HCT116 (cell line): ENCODE results near the gene GHRHR. TPM values are rescaled to one million over a fixed set of nuclear protein-coding genes. Genes with fewer than 3 reads are reported as not detected.

ENCODE experiments used
- ATAC-seq: fragments of 200-7000 bp; cut with Tn5 transposase; 2 replicates; pipeline ENCODE4 v1.9.1; 2020; ENCODE audit warnings: mild to moderate bottlenecking, moderate library complexity
- BruUV-seq: library from RNA; stranded (reverse); fragments of 400-500 nt; replicated peaks from 2 replicates; lab custom pipeline; 2021; lab: Mats Ljungman, UMichigan
- CTCF ChIA-PET: fragments of 300-600 bp; sonication (Branson Sonifier 250); formaldehyde crosslinking; loops from one replicate; lab custom pipeline; 2021; ENCODE audit warnings: antibody characterized with exemption; lab: Charles Lee
- POLR2A ChIA-PET: fragments of 300-600, 350-600 bp; sonication (Branson Sonifier 250); formaldehyde crosslinking; loops from one replicate; lab custom pipeline; 2021; ENCODE audit warnings: antibody characterized with exemption; lab: Charles Lee
- RAD21 ChIA-PET, 2 experiments: fragments of 300-600 bp; sonication (Branson Sonifier 250); formaldehyde crosslinking; loops; one replicate each; lab custom pipeline; 2023; ENCODE audit warnings: low total read pairs in 2 of 2; ENCODE audit not compliant: uncharacterized antibody in 2 of 2, unreplicated experiment in 2 of 2, low non-redundant PET in 1 of 2; lab: Charles Lee
- DNase-seq: peaks from one replicate; pipeline ENCODE4 v3.0.0-alpha.2; 2010; ENCODE audit warnings: low read depth, low spot score
- H2AFZ ChIP-seq: fragments of 200-600 bp; shearing (Covaris generic), sonication (generic); 2 replicates; pipeline ENCODE4 v1.6.1; 2017; ENCODE audit warnings: low read depth, mixed run types, mixed read lengths, antibody characterized with exemption, low read length; ENCODE audit not compliant: poor library complexity, severe bottlenecking
- H3K27ac ChIP-seq: 2 replicates; pipeline ENCODE4 v1.5.1; 2012; ENCODE audit warnings: low read depth, low read length
- H3K27me3 ChIP-seq: fragments of 200-600 bp; sonication (generic); 2 replicates; pipeline ENCODE4 v1.6.1; 2016; ENCODE audit warnings: mixed run types, low read length, mixed read lengths; ENCODE audit not compliant: insufficient read depth
- H3K36me3 ChIP-seq, 2 experiments: fragments of 200-500 bp in 1 of 2; fragments of 200-600 bp in 1 of 2; sonication (Bioruptor generic) in 1 of 2; sonication (generic) in 1 of 2; 2 replicates each; pipeline versions ENCODE4 v1.5.1 to v1.6.1; 2014 to 2016; ENCODE audit warnings: low read length in 2 of 2, inconsistent platforms in 1 of 2, mixed read lengths in 1 of 2, mixed run types in 1 of 2; ENCODE audit not compliant: insufficient read depth in 2 of 2, control insufficient read depth in 1 of 2
- H3K4me1 ChIP-seq, 2 experiments: fragments of 200-600 bp in 1 of 2; sonication (generic) in 1 of 2; 2 replicates each; pipeline versions ENCODE4 v1.5.1 to v1.6.1; 2012 to 2017; ENCODE audit warnings: low read length in 2 of 2, inconsistent platforms in 1 of 2, mild to moderate bottlenecking in 1 of 2, mixed read lengths in 1 of 2, mixed run types in 1 of 2, moderate library complexity in 1 of 2; ENCODE audit not compliant: insufficient read depth in 2 of 2, control insufficient read depth in 1 of 2
- H3K4me2 ChIP-seq: fragments of 200-600 bp; sonication (generic); 2 replicates; pipeline ENCODE4 v1.6.1; 2017; ENCODE audit warnings: mixed run types, low read length, mixed read lengths
- H3K4me3 ChIP-seq, 2 experiments: fragments of 200-600 bp in 1 of 2; sonication (generic) in 1 of 2; replicated peaks in 1 of 2; 2 replicates each; pipeline ENCODE4 v1.5.1; 2011 to 2016; ENCODE audit warnings: low read length in 2 of 2, control low read depth in 1 of 2, low read depth in 1 of 2, mild to moderate bottlenecking in 1 of 2, mixed read lengths in 1 of 2, mixed run types in 1 of 2
- H3K79me2 ChIP-seq: fragments of 200-600 bp; sonication (generic); 2 replicates; pipeline ENCODE4 v1.6.1; 2017; ENCODE audit warnings: mild to moderate bottlenecking, mixed run types, low read length, moderate library complexity, mixed read lengths; ENCODE audit not compliant: insufficient read depth
- H3K9ac ChIP-seq: fragments of 200-600 bp; sonication (generic); 2 replicates; pipeline ENCODE4 v1.6.1; 2016; ENCODE audit warnings: low read length, mixed read lengths
- H3K9me2 ChIP-seq: fragments of 200-600 bp; sonication (generic), shearing (Covaris generic); 2 replicates; pipeline ENCODE4 v1.6.1; 2017; ENCODE audit warnings: mixed run types, mild to moderate bottlenecking, moderate library complexity; ENCODE audit not compliant: insufficient read depth
- H3K9me3 ChIP-seq, 2 experiments: fragments of 200-500 bp in 1 of 2; fragments of 200-600 bp in 1 of 2; sonication (Bioruptor generic) in 1 of 2; sonication (generic) in 1 of 2; 2 replicates each; pipeline ENCODE4 v1.6.1; 2014 to 2017; ENCODE audit warnings: low read length in 2 of 2, mixed read lengths in 2 of 2, inconsistent platforms in 1 of 2, low read depth in 1 of 2, mild to moderate bottlenecking in 1 of 2, mixed run types in 1 of 2, moderate library complexity in 1 of 2; ENCODE audit not compliant: control insufficient read depth in 1 of 2, insufficient read depth in 1 of 2
- H4K20me1 ChIP-seq: fragments of 200-600 bp; sonication (generic), shearing (Covaris generic); 2 replicates; pipeline ENCODE4 v1.6.1; 2017; ENCODE audit warnings: mixed run types, mild to moderate bottlenecking, moderate library complexity; ENCODE audit not compliant: insufficient read depth
- CBX3 ChIP-seq: IDR thresholded peaks from 2 replicates; pipeline ENCODE4 v1.6.1; 2012; ENCODE audit warnings: low read depth
- CEBPB ChIP-seq: IDR thresholded peaks from 2 replicates; pipeline ENCODE4 v1.6.1; 2012; ENCODE audit warnings: low read depth
- EGR1 ChIP-seq: IDR thresholded peaks from 2 replicates; pipeline ENCODE4 v1.6.1; 2012; ENCODE audit warnings: low read depth
- EZH2 ChIP-seq: fragments of 200-600 bp; sonication (generic); IDR thresholded peaks from 2 replicates; pipeline ENCODE4 v1.6.1; 2017; ENCODE audit warnings: antibody characterized with exemption, mixed run types
- EZH2phosphoT487 ChIP-seq: fragments of 200-600 bp; IDR thresholded peaks from 2 replicates; pipeline ENCODE4 v1.6.1; 2018; ENCODE audit warnings: antibody characterized with exemption, borderline replicate concordance
- POLR2A ChIP-seq: IDR thresholded peaks from 2 replicates; pipeline ENCODE4 v1.7.0; 2011; ENCODE audit warnings: borderline replicate concordance; ENCODE audit not compliant: insufficient read depth, insufficient read length; ENCODE audit errors: extremely low read depth
- POLR2AphosphoS5 ChIP-seq: IDR thresholded peaks from 2 replicates; pipeline ENCODE4 v1.6.1; 2011; ENCODE audit warnings: mild to moderate bottlenecking, low read depth, low read length, moderate library complexity
- RAD21 ChIP-seq: IDR thresholded peaks from 2 replicates; pipeline ENCODE4 v1.6.1; 2012; ENCODE audit warnings: low read depth, mild to moderate bottlenecking
- TCF7L2 ChIP-seq: IDR thresholded peaks from 2 replicates; pipeline ENCODE4 v1.7.0; 2011; ENCODE audit warnings: borderline replicate concordance, inconsistent platforms; ENCODE audit not compliant: insufficient read depth, insufficient read length; ENCODE audit errors: extremely low read depth
- YY1 ChIP-seq: IDR thresholded peaks from 2 replicates; pipeline ENCODE4 v1.6.1; 2011; ENCODE audit warnings: low read length, low read depth, moderate library complexity, mild to moderate bottlenecking; ENCODE audit not compliant: insufficient replicate concordance; ENCODE audit errors: extremely low read depth
- ZFX ChIP-seq: fragments of 450-650 bp; IDR thresholded peaks from 2 replicates; pipeline ENCODE4 v1.6.1; 2017
- intact Hi-C: fragments of 100-400 bp; cut with micrococcal nuclease; formaldehyde crosslinking; loops from 2 replicates; pipeline ENCODE4 v1.10.0; 2022
- total RNA-seq: library from RNA; stranded (reverse); gene quantifications from one replicate; pipeline ENCODE4 v1.2.1, GENCODE V29; 2021; ENCODE audit not compliant: unreplicated experiment
- TF ChIP-seq, protein P1 (sequence below): IDR thresholded peaks from 2 replicates; pipeline ENCODE4 v1.6.1; 2012
- TF ChIP-seq, protein P2 (sequence below): IDR thresholded peaks from 2 replicates; pipeline ENCODE4 v1.6.1; 2012; ENCODE audit warnings: low read depth
- TF ChIP-seq, protein P3 (sequence below): IDR thresholded peaks from 2 replicates; pipeline ENCODE4 v1.6.1; 2012
- TF ChIP-seq, protein P4 (sequence below): IDR thresholded peaks from 2 replicates; pipeline ENCODE4 v1.6.1; 2011; ENCODE audit warnings: mild to moderate bottlenecking, low read length, moderate library complexity; ENCODE audit not compliant: insufficient replicate concordance; ENCODE audit errors: extremely low read depth
- TF ChIP-seq, protein P5 (sequence below), 3 experiments: fragments of 200-600 bp in 1 of 3; sonication (generic) in 1 of 3; IDR thresholded peaks in 2 of 3; conservative IDR thresholded peaks in 1 of 3; 2 replicates each; pipeline ENCODE4 v1.5.1; 2012 to 2017; ENCODE audit warnings: low read depth in 2 of 3, low read length in 2 of 3, antibody characterized with exemption in 1 of 3, borderline replicate concordance in 1 of 3, control low read depth in 1 of 3, mild to moderate bottlenecking in 1 of 3, mixed read lengths in 1 of 3, mixed run types in 1 of 3, moderate library complexity in 1 of 3; ENCODE audit not compliant: insufficient read depth in 1 of 3

The GHRHR gene
- total RNA-seq, 1 experiment from 2014 or later = not detected

DNA sequence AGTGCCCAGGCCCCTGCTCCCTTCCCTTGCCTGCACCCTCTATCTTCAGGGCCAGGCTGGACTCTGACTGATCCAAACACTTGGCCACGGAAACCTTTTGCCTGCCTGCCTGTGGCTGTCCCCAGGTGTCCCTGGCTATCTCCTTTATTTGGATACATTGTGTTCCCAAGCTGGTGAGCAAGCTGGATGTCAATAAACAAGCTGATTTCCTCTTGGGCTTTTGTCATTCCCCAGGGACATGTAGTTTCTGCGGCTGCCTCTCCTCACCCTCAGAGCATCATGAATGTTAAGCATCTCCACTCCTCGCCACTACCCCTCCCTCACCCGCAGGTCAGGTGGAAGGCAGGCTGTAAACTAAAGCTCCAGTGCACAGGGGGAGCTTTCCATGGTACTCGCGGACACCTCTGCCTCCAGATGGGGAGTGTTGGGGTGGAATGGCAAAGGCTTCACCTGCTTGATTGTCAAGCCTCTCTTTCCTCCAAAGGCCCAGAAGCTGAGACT lies 6.9 kb downstream of the GHRHR start (continued):
- TF ChIP-seq ZFX (no peak), TCF7L2 (no peak), POLR2AphosphoS5 (no peak), EZH2phosphoT487 (no peak)
- TF ChIP-seq, protein P1, sequence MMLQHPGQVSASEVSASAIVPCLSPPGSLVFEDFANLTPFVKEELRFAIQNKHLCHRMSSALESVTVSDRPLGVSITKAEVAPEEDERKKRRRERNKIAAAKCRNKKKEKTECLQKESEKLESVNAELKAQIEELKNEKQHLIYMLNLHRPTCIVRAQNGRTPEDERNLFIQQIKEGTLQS = no peak

DNA sequence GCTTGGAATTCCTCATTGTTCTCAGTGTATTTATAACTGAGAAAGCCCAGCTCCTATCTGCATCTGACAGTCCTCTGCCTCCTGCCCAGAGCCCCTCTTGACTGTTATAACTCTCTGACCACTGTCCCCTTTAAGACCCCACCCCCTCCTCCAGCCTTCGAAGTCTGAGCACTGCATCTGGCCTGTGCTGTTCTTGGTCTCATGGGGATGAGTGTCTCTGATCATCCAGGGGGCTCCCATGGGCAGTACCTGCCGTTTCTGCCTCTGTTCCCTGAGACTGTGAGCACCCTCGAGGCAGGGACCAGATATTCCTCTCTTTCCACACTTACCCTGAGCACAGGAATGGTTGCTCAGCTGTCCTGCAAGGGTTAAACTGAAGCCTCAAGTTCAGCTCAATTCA lies 7.7 kb downstream of the GHRHR start:
- Histone ChIP-seq H3K9me3 (no peaks in the 10 kb centered on the region), H3K27me3 (peaks cover 14% of the 10 kb centered on the region; the same call in 1 of the 2 replicates), H3K79me2 (no peaks in the 10 kb centered on the region), H3K9me2 (no peaks in the 10 kb centered on the region), H3K4me3 (no peak overlapping the region), H2AFZ (no peak overlapping the region), H3K9ac (no peak overlapping the region), H3K4me1 (peaks cover 0 to 7% of the 10 kb centered on the region in 2 experiments; a peak in 1 of 4 replicates), H4K20me1 (no peaks in the 10 kb centered on the region), H3K4me2 (no peak overlapping the region), H3K36me3 (no peaks in the 10 kb centered on the region), H3K27ac (no peak overlapping the region)
- ATAC-seq (no peak), DNase-seq (no peak)
- POLR2A ChIA-PET = no interaction called here
- RAD21 ChIA-PET = no interaction called here
- no TSS peak for BruUV-seq
- CTCF ChIA-PET = interaction anchor here (2.2 kb wide), 1 partner anchor 12 kb away, joined by 6 read pairs; no protein-coding TSS in a partner anchor
- intact Hi-C loops = no loop called here
- TF ChIP-seq, protein P2, sequence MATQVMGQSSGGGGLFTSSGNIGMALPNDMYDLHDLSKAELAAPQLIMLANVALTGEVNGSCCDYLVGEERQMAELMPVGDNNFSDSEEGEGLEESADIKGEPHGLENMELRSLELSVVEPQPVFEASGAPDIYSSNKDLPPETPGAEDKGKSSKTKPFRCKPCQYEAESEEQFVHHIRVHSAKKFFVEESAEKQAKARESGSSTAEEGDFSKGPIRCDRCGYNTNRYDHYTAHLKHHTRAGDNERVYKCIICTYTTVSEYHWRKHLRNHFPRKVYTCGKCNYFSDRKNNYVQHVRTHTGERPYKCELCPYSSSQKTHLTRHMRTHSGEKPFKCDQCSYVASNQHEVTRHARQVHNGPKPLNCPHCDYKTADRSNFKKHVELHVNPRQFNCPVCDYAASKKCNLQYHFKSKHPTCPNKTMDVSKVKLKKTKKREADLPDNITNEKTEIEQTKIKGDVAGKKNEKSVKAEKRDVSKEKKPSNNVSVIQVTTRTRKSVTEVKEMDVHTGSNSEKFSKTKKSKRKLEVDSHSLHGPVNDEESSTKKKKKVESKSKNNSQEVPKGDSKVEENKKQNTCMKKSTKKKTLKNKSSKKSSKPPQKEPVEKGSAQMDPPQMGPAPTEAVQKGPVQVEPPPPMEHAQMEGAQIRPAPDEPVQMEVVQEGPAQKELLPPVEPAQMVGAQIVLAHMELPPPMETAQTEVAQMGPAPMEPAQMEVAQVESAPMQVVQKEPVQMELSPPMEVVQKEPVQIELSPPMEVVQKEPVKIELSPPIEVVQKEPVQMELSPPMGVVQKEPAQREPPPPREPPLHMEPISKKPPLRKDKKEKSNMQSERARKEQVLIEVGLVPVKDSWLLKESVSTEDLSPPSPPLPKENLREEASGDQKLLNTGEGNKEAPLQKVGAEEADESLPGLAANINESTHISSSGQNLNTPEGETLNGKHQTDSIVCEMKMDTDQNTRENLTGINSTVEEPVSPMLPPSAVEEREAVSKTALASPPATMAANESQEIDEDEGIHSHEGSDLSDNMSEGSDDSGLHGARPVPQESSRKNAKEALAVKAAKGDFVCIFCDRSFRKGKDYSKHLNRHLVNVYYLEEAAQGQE = no peak
- TF ChIP-seq YY1 (no peak), EZH2 (no peak), POLR2A (no peak), RAD21 (no peak), EGR1 (no peak), ZFX (no peak), EZH2phosphoT487 (no peak), CEBPB (no peak), CBX3 (no peak), TCF7L2 (no peak)
- TF ChIP-seq, protein P3, sequence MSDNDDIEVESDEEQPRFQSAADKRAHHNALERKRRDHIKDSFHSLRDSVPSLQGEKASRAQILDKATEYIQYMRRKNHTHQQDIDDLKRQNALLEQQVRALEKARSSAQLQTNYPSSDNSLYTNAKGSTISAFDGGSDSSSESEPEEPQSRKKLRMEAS = no peak
- TF ChIP-seq, protein P4, sequence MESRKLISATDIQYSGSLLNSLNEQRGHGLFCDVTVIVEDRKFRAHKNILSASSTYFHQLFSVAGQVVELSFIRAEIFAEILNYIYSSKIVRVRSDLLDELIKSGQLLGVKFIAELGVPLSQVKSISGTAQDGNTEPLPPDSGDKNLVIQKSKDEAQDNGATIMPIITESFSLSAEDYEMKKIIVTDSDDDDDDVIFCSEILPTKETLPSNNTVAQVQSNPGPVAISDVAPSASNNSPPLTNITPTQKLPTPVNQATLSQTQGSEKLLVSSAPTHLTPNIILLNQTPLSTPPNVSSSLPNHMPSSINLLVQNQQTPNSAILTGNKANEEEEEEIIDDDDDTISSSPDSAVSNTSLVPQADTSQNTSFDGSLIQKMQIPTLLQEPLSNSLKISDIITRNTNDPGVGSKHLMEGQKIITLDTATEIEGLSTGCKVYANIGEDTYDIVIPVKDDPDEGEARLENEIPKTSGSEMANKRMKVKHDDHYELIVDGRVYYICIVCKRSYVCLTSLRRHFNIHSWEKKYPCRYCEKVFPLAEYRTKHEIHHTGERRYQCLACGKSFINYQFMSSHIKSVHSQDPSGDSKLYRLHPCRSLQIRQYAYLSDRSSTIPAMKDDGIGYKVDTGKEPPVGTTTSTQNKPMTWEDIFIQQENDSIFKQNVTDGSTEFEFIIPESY = no peak
- TF ChIP-seq, protein P1 = no peak
- TF ChIP-seq, protein P5, sequence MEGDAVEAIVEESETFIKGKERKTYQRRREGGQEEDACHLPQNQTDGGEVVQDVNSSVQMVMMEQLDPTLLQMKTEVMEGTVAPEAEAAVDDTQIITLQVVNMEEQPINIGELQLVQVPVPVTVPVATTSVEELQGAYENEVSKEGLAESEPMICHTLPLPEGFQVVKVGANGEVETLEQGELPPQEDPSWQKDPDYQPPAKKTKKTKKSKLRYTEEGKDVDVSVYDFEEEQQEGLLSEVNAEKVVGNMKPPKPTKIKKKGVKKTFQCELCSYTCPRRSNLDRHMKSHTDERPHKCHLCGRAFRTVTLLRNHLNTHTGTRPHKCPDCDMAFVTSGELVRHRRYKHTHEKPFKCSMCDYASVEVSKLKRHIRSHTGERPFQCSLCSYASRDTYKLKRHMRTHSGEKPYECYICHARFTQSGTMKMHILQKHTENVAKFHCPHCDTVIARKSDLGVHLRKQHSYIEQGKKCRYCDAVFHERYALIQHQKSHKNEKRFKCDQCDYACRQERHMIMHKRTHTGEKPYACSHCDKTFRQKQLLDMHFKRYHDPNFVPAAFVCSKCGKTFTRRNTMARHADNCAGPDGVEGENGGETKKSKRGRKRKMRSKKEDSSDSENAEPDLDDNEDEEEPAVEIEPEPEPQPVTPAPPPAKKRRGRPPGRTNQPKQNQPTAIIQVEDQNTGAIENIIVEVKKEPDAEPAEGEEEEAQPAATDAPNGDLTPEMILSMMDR (IDR thresholded peaks at IDR 0.05 in 2 of 3, conservative IDR thresholded peaks at IDR 0.05 in 1 of 3; ENCODE audit: borderline replicate concordance in 1 of 3, insufficient read depth in 1 of 3, low read depth in 2 of 3, low read length in 2 of 3) = no peak
